ENCODE results near the gene HOXA9.

- no peak for TF ChIP-seq CTCF (optimal IDR thresholded peaks at IDR 0.05 in 1 of 3, IDR thresholded peaks at IDR 0.05 in 1 of 3, conservative IDR thresholded peaks at IDR 0.05 in 1 of 3; ENCODE audit: extremely low read depth in 1 of 3, insufficient read depth in 2 of 3, low read length in 3 of 3)
- TF ChIP-seq EZH2 (IDR thresholded peaks at IDR 0.05; ENCODE audit: low read length), result no peak
These were observed 22.7 kb downstream of the HOXA9 start for GRCh38 chr7:27142580-27143022.

Measured in keratinocyte (primary cell).